ENCODE data around the gene KLHL4. TPM values are rescaled to one million over a fixed set of nuclear protein-coding genes. Genes with fewer than 3 reads are reported as not detected.

Gene KLHL4
- total and polyA plus RNA-seq, 2 of the 8 experiments (the other 6 are each of a cell fraction or from before 2014, with no cell fraction given), result 8.8 to 16.0 TPM

- TF ChIP-seq ATF2 (IDR thresholded peaks at IDR 0.05; ENCODE audit: low read length), result peak; percentile 87
- peak; percentile 79 for TF ChIP-seq ASH2L (IDR thresholded peaks at IDR 0.05; ENCODE audit: low read length)
- TF ChIP-seq GABPA (IDR thresholded peaks at IDR 0.05; ENCODE audit: borderline replicate concordance, insufficient read depth, low read length), result no peak
- TF ChIP-seq TAF1 (IDR thresholded peaks at IDR 0.05; ENCODE audit: low read depth, low read length), result no peak
- no peak for TF ChIP-seq MAFK (IDR thresholded peaks at IDR 0.05; ENCODE audit: low read depth, low read length)
- no peak for TF ChIP-seq TCF12 (IDR thresholded peaks at IDR 0.05; ENCODE audit: low read depth, low read length)
- peak; percentile 72; the same call in 1 of the 2 replicates for TF ChIP-seq JUND (IDR thresholded peaks at IDR 0.05; ENCODE audit: low read length)
- no peak for TF ChIP-seq YY1 (IDR thresholded peaks at IDR 0.05; ENCODE audit: low read depth, low read length)
- TF ChIP-seq HDAC6 (IDR thresholded peaks at IDR 0.05; ENCODE audit: low read depth, low read length), result no peak
- no peak for TF ChIP-seq KDM4A (IDR thresholded peaks at IDR 0.05; ENCODE audit: low read depth, low read length, severe bottlenecking)
- no peak for TF ChIP-seq RAD21 (IDR thresholded peaks at IDR 0.05 in 1 of 2, conservative IDR thresholded peaks at IDR 0.05 in 1 of 2; ENCODE audit: low read depth in 2 of 2, low read length in 2 of 2)
- peak in 1 of 2 experiments; percentile 67; a peak in 1 of 3 replicates for TF ChIP-seq POLR2A (IDR thresholded peaks at IDR 0.05; ENCODE audit: control extremely low read depth in 1 of 2, low read depth in 2 of 2, low read length in 2 of 2)
- peak in 1 of 2 experiments; percentile 32; a peak in 1 of 3 replicates for TF ChIP-seq EP300 (IDR thresholded peaks at IDR 0.05; ENCODE audit: borderline replicate concordance in 1 of 2, low read depth in 2 of 2, low read length in 2 of 2)
- peak; percentile 63 for TF ChIP-seq CREB1 (IDR thresholded peaks at IDR 0.05)
Measured at GRCh38 chrX:87517571-87518141, at the start of gene KLHL4 (continued).
